IMR-90 (cell line): ENCODE measurements around the gene NELL1. TPM values are rescaled to one million over a fixed set of nuclear protein-coding genes. Genes with fewer than 3 reads are reported as not detected.

Experiments used
- ATAC-seq: fragments of 200-7000 bp; cut with Tn5 transposase; 2 replicates; pipeline ENCODE4 v1.9.1; 2020; ENCODE audit warnings: low read depth, mild to moderate bottlenecking, moderate library complexity
- BruUV-seq: library from RNA; stranded (reverse); fragments of 400-500 nt; replicated peaks from 2 replicates; lab custom pipeline; 2021; lab: Mats Ljungman, UMichigan
- CTCF ChIA-PET: fragments of 300-600 bp; formaldehyde crosslinking; extraction: SDS; loops from one replicate; lab custom pipeline; 2021; ENCODE audit warnings: antibody characterized with exemption; lab: Yijun Ruan, JAX
- POLR2A ChIA-PET: fragments of 300-600 bp; sonication (Branson Sonifier 250); formaldehyde crosslinking; loops from one replicate; lab custom pipeline; 2022; ENCODE audit warnings: antibody characterized with exemption; ENCODE audit not compliant: unreplicated experiment; lab: Charles Lee
- DNase-seq: peaks from one replicate; pipeline ENCODE4 v3.0.0; 2013
- H2AFZ ChIP-seq: replicated peaks from 2 replicates; pipeline ENCODE3; 2013; ENCODE audit warnings: low read length, mild to moderate bottlenecking; ENCODE audit not compliant: poor library complexity
- H2AK5ac ChIP-seq: 2 replicates; pipeline ENCODE4 v1.6.1; 2013; ENCODE audit warnings: low read depth, low read length, inconsistent platforms
- H2AK9ac ChIP-seq: replicated peaks from 2 replicates; pipeline ENCODE3; 2013; ENCODE audit warnings: mild to moderate bottlenecking, low read depth, low read length, moderate library complexity; ENCODE audit not compliant: poor library complexity
- H2BK120ac ChIP-seq: 2 replicates; pipeline ENCODE4 v1.6.1; 2013; ENCODE audit warnings: low read depth, low read length, inconsistent platforms
- H2BK15ac ChIP-seq: 3 replicates; pipeline ENCODE4 v1.6.1; 2013; ENCODE audit warnings: low read depth, low read length, inconsistent platforms
- H2BK20ac ChIP-seq: 2 replicates; pipeline ENCODE4 v1.6.1; 2013; ENCODE audit warnings: low read depth, mild to moderate bottlenecking, inconsistent platforms, low read length, moderate library complexity
- H2BK5ac ChIP-seq: 2 replicates; pipeline ENCODE4 v1.6.1; 2013; ENCODE audit warnings: mild to moderate bottlenecking, low read depth, low read length, inconsistent platforms; ENCODE audit not compliant: poor library complexity, severe bottlenecking
- H3K14ac ChIP-seq: replicated peaks from 2 replicates; pipeline ENCODE4 v1.6.1; 2013; ENCODE audit warnings: low read depth, low read length, inconsistent platforms
- H3K18ac ChIP-seq: 2 replicates; pipeline ENCODE4 v1.6.1; 2013; ENCODE audit warnings: low read depth, low read length, control low read depth
- H3K23ac ChIP-seq: 2 replicates; pipeline ENCODE4 v1.6.1; 2013; ENCODE audit warnings: low read depth, low read length, inconsistent platforms
- H3K27ac ChIP-seq: 2 replicates; pipeline ENCODE4 v1.5.1; 2013; ENCODE audit warnings: mild to moderate bottlenecking, control low read depth, low read length; ENCODE audit not compliant: insufficient read depth
- H3K27me3 ChIP-seq: 2 replicates; pipeline ENCODE4 v1.6.1; 2013; ENCODE audit warnings: low read length; ENCODE audit not compliant: control insufficient read depth, insufficient read depth
- H3K36me3 ChIP-seq: 2 replicates; pipeline ENCODE4 v1.6.1; 2013; ENCODE audit warnings: low read length, mixed read lengths; ENCODE audit not compliant: control insufficient read depth, insufficient read depth
- H3K4ac ChIP-seq: 2 replicates; pipeline ENCODE4 v1.6.1; 2013; ENCODE audit warnings: low read depth, low read length, inconsistent platforms
- H3K4me1 ChIP-seq: 2 replicates; pipeline ENCODE4 v1.6.1; 2013; ENCODE audit warnings: low read length, mixed read lengths; ENCODE audit not compliant: control insufficient read depth, insufficient read depth
- H3K4me2 ChIP-seq: 2 replicates; pipeline ENCODE4 v1.6.1; 2013; ENCODE audit warnings: low read depth, mild to moderate bottlenecking, control low read depth, low read length, moderate library complexity
- H3K4me3 ChIP-seq: 2 replicates; pipeline ENCODE4 v1.5.1; 2013; ENCODE audit warnings: low read depth, mild to moderate bottlenecking, control low read depth, low read length, moderate library complexity; ENCODE audit not compliant: insufficient read depth
- H3K56ac ChIP-seq: 2 replicates; pipeline ENCODE4 v1.6.1; 2013; ENCODE audit warnings: low read length, inconsistent platforms; ENCODE audit not compliant: insufficient read depth; ENCODE audit errors: extremely low read depth
- H3K79me1 ChIP-seq, 2 experiments: 2 replicates each; pipeline ENCODE4 v1.6.1; 2013; ENCODE audit warnings: low read length in 2 of 2, inconsistent platforms in 1 of 2, low read depth in 1 of 2
- H3K9ac ChIP-seq: 2 replicates; pipeline ENCODE4 v1.6.1; 2013; ENCODE audit warnings: low read depth, low read length, control low read depth
- H3K9me1 ChIP-seq: 2 replicates; pipeline ENCODE4 v1.6.1; 2013; ENCODE audit warnings: low read length, inconsistent platforms; ENCODE audit not compliant: insufficient read depth
- H3K9me3 ChIP-seq: 2 replicates; pipeline ENCODE4 v1.6.1; 2013; ENCODE audit warnings: low read length; ENCODE audit not compliant: control insufficient read depth, insufficient read depth
- H4K20me1 ChIP-seq: 2 replicates; pipeline ENCODE4 v1.6.1; 2013; ENCODE audit warnings: low read length, inconsistent platforms; ENCODE audit not compliant: insufficient read depth
- H4K5ac ChIP-seq: 2 replicates; pipeline ENCODE4 v1.6.1; 2013; ENCODE audit warnings: mild to moderate bottlenecking, low read depth, low read length, control low read depth
- H4K8ac ChIP-seq, 2 experiments: 2 replicates each; pipeline ENCODE4 v1.6.1; 2013; ENCODE audit warnings: low read depth in 2 of 2, low read length in 2 of 2, control low read depth in 1 of 2, inconsistent platforms in 1 of 2
- H4K91ac ChIP-seq: 2 replicates; pipeline ENCODE4 v1.6.1; 2013; ENCODE audit warnings: low read depth, low read length, inconsistent platforms; ENCODE audit not compliant: insufficient read depth
- CEBPB ChIP-seq: IDR thresholded peaks from 2 replicates; pipeline ENCODE4 v1.6.1; 2012; ENCODE audit warnings: low read depth, low read length, improper control_type of control experiment
- MAZ ChIP-seq: IDR thresholded peaks from 2 replicates; pipeline ENCODE4 v1.6.1; 2012; ENCODE audit warnings: low read depth, mild to moderate bottlenecking, low read length, improper control_type of control experiment, moderate library complexity, borderline replicate concordance
- MXI1 ChIP-seq: IDR thresholded peaks from 2 replicates; pipeline ENCODE4 v1.6.1; 2012; ENCODE audit warnings: low read depth, mild to moderate bottlenecking, low read length, moderate library complexity, borderline replicate concordance
- NFE2L2 ChIP-seq: fragments of 150-350 bp; IDR thresholded peaks from 2 replicates; pipeline ENCODE4 v1.6.1; 2016; ENCODE audit warnings: low read depth, mild to moderate bottlenecking, low read length
- WGBS, 2 experiments: methylation state at CpG; one replicate each; pipeline versions ENCODE4 v1.1.5 to v1.1.7; 2013; ENCODE audit warnings: missing lambda C conversion rate in 2 of 2; ENCODE audit not compliant: insufficient read length in 1 of 2; ENCODE audit errors: extremely low coverage in 2 of 2; 5-methylcytosine and 5-hydroxymethylcytosine counted together
- dilution Hi-C: fragments of 300-500 bp; cut with HindIII; formaldehyde crosslinking; loops from one replicate; pipeline ENCODE4 v1.14.3; 2018; ENCODE audit warnings: low sequenced_read_pairs; ENCODE audit not compliant: unreplicated experiment
- in situ Hi-C: fragments of 300-500 bp; cut with MboI; formaldehyde crosslinking; loops from 3 replicates; pipeline ENCODE4 v1.14.3; 2019; ENCODE audit warnings: low sequenced_read_pairs, inconsistent platforms, mixed read lengths
- intact Hi-C: fragments of 100-400 bp; cut with micrococcal nuclease; formaldehyde crosslinking; loops from 2 replicates; pipeline ENCODE4 v1.10.0; 2022
- polyA plus RNA-seq, 3 experiments: library from polyadenylated mRNA; depleted of rRNA; stranded (reverse); fragments of >200 nt; gene quantifications; 2 replicates each; pipeline ENCODE4 v1.2.3, GENCODE V29; 2012; ENCODE audit warnings: low replicate concordance in 1 of 3
- total RNA-seq: library from RNA; depleted of rRNA; stranded (reverse); fragments of >200 nt; gene quantifications from 2 replicates; pipeline ENCODE4 v1.2.3, GENCODE V29; 2012

Gene NELL1
- total and polyA plus RNA-seq, 2 of the 4 experiments (the other 2 are of a cell fraction), result not detected

DNA sequence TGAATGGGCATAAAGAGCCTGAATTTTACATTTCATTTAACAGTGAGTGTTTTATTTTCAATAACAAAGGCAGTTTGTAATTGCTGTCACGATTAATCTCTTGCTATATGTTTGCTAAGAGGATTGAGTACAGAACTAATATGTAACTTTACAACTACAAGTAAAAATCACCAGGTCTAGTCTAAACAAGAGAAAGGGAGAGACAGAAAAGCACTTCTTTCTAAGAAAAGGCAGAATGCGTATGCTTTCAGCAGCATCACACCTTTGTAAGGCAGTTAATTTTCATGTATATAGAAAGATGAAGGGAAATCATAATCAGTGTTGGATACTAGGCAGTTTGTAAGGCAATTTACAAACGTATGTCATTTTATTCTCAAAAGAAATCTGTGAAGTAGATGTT is 169.8 kb downstream of the NELL1 start:
- H4K20me1 ChIP-seq, result no peaks in the 10 kb centered on the region
- WGBS, 2 experiments, result no CpG with 5 or more reads among the region's 3 CpGs
- intact Hi-C loops (no loop called here), in situ Hi-C loops (no loop called here), dilution Hi-C loops (no loop called here)
- H2BK120ac ChIP-seq, result no peak overlapping the region
- no peak overlapping the region for H2AFZ ChIP-seq
- TF ChIP-seq NFE2L2 (no peak), MXI1 (no peak), MAZ (no peak), CEBPB (no peak)
- H3K4ac ChIP-seq, result no peak overlapping the region
- no peak overlapping the region for H3K9ac ChIP-seq
- ChIA-PET POLR2A (no interaction called here), CTCF (no interaction called here)
- no peak overlapping the region for H2BK15ac ChIP-seq
- H3K4me3 ChIP-seq, result no peak overlapping the region
- no peaks in the 10 kb centered on the region for H3K27me3 ChIP-seq
- no peaks in the 10 kb centered on the region for H3K9me1 ChIP-seq
- no peak overlapping the region for H4K5ac ChIP-seq
- ATAC-seq (no peak), DNase-seq (no peak)
- H3K4me1 ChIP-seq, result no peaks in the 10 kb centered on the region
- no peak overlapping the region for H3K4me2 ChIP-seq
- H2AK9ac ChIP-seq, result no peak overlapping the region
- H3K18ac ChIP-seq, result no peak overlapping the region
- no peak overlapping the region for H3K23ac ChIP-seq
- H2BK20ac ChIP-seq, result no peak overlapping the region
- no peaks in the 10 kb centered on the region for H3K79me1 ChIP-seq
- H3K27ac ChIP-seq, result no peak overlapping the region
- no peaks in the 10 kb centered on the region for H3K36me3 ChIP-seq
- no peak overlapping the region for H4K8ac ChIP-seq
- H4K91ac ChIP-seq, result no peak overlapping the region
- no peak overlapping the region for H3K56ac ChIP-seq
- no TSS peak for BruUV-seq
- peaks cover 5% of the 10 kb centered on the region for H3K9me3 ChIP-seq
- no peak overlapping the region for H2BK5ac ChIP-seq
- no peak overlapping the region for H3K14ac ChIP-seq
- H2AK5ac ChIP-seq, result no peak overlapping the region
